Measurements from ENCODE around the gene NANOS2.
"Not testable (repeated sequence)": the region's sequence is repeated elsewhere in the genome, so short reads cannot be mapped to it uniquely, and the experiment has no call there.

Gene NANOS2

DNA sequence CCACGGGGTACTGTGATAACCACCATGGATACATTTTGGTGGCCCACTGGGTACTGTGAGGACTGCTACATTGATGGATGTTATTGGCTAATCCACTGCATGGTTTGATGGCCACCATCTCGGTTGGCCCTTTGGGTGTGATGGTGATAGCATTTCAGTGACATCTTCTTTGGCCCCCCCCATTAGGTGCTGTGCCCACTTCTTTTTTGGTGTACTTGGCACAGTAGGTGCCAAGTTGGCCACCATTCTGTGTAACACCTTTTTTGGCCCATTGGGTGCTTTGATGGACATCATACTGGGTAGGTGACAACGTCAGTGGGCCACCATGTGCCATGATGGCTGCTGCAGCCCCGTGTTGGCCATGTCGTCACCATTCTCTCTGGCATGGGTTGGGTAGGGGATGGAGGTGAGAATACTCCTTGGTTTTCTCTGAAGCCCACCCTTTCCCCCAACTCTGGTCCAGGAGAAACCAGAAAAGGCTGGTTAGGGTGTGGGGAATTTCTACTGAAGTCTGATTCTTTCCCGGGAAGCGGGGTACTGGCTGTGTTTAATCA lies 41.3 kb downstream of the NANOS2 start:
- no peak overlapping the region for H3K27ac ChIP-seq (ENCODE audit: low read depth, low read length, severe bottlenecking)
- H3K4me3 ChIP-seq (ENCODE audit: extremely low read depth, insufficient read depth, low read length, poor library complexity, severe bottlenecking) = no peak overlapping the region
- 91 to 100% methylated on average over 2 to 4 of the region's 7 CpGs for WGBS, 2 experiments (ENCODE audit: insufficient coverage in 2 of 2)

DNA sequence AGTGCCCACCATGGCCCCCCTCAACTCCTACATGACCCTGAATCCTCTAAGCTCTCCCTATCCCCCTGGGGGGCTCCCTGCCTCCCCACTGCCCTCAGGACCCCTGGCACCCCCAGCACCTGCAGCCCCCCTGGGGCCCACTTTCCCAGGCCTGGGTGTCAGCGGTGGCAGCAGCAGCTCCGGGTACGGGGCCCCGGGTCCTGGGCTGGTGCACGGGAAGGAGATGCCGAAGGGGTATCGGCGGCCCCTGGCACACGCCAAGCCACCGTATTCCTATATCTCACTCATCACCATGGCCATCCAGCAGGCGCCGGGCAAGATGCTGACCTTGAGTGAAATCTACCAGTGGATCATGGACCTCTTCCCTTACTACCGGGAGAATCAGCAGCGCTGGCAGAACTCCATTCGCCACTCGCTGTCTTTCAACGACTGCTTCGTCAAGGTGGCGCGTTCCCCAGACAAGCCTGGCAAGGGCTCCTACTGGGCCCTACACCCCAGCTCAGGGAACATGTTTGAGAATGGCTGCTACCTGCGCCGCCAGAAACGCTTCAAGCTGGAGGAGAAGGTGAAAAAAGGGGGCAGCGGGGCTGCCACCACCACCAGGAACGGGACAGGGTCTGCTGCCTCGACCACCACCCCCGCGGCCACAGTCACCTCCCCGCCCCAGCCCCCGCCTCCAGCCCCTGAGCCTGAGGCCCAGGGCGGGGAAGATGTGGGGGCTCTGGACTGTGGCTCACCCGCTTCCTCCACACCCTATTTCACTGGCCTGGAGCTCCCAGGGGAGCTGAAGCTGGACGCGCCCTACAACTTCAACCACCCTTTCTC lies 42.3 kb downstream of the NANOS2 start:
- Histone ChIP-seq H3K4me1 (ENCODE audit: control insufficient read depth, insufficient read depth, low read length, poor library complexity, severe bottlenecking) (peaks cover 5% of the 10 kb centered on the region), H3K9me3 (ENCODE audit: control insufficient read depth, low read length) (no peaks in the 10 kb centered on the region), H3K4me3 (ENCODE audit: extremely low read depth, insufficient read depth, low read length, poor library complexity, severe bottlenecking) (no peak overlapping the region), H3K36me3 (ENCODE audit: control insufficient read depth, insufficient read depth, low read length) (no peaks in the 10 kb centered on the region), H3K27ac (ENCODE audit: low read depth, low read length, severe bottlenecking) (no peak overlapping the region)
- 95 to 96% methylated on average over 21 to 25 of the region's 34 CpGs for WGBS, 2 experiments (ENCODE audit: insufficient coverage in 2 of 2)

More for the DNA sequence above, 41.3 kb downstream of the NANOS2 start:
- Histone ChIP-seq H3K4me1 (ENCODE audit: control insufficient read depth, insufficient read depth, low read length, poor library complexity, severe bottlenecking) (peaks cover 11% of the 10 kb centered on the region), H3K9me3 (ENCODE audit: control insufficient read depth, low read length) (no peaks in the 10 kb centered on the region), H3K36me3 (ENCODE audit: control insufficient read depth, insufficient read depth, low read length) (no peaks in the 10 kb centered on the region)

DNA sequence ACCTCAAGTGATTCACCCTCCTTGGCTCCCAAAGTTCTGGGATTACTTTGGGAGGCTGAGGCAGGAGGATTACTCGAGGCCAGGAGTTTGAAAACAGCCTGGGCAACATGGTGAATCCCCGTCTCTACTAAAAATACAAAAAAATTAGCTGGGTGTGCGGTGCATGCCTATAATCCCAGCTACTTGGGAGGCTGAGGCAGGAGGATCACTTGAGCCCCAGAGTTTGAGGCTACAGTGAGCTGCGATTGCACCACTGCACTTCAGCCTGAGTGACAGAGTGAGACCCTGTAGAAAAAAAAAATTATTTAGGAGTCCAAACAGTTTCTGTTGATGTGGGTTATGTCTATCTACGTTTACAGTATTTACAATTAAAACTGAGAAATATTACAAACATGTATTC lies 43.8 kb downstream of the NANOS2 start:
- no peaks in the 10 kb centered on the region for H3K4me1 ChIP-seq (ENCODE audit: control insufficient read depth, insufficient read depth, low read length, poor library complexity, severe bottlenecking)
- no peak overlapping the region for H3K4me3 ChIP-seq (ENCODE audit: extremely low read depth, insufficient read depth, low read length, poor library complexity, severe bottlenecking)
- no peak overlapping the region for H3K27ac ChIP-seq (ENCODE audit: low read depth, low read length, severe bottlenecking)
- no peaks in the 10 kb centered on the region for H3K9me3 ChIP-seq (ENCODE audit: control insufficient read depth, low read length)
- 91 to 100% methylated on average over 4 of the region's 5 CpGs for WGBS, 2 experiments (ENCODE audit: insufficient coverage in 2 of 2)
- H3K36me3 ChIP-seq (ENCODE audit: control insufficient read depth, insufficient read depth, low read length) = no peaks in the 10 kb centered on the region

DNA sequence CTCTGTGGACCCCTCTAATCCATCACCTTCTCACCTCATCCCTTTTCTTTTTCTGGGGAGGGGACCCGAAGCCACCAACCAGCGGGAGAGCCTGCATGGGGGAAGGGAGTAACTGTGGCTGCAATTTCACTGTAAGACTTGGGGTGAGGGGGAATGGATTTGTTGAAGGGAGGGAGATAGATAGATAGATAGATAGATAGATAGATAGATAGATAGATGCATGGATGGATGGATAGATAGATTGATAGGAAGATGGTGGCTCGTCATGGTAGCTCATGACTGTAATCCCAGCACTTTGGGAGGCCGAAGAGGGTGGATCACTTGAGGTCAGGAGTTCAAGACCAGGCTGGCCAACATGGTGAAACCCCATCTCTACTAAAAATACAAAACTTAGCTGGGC lies 47.3 kb downstream of the NANOS2 start:
- H3K4me1 ChIP-seq (ENCODE audit: control insufficient read depth, insufficient read depth, low read length, poor library complexity, severe bottlenecking); H3K4me3 ChIP-seq (ENCODE audit: extremely low read depth, insufficient read depth, low read length, poor library complexity, severe bottlenecking); H3K9me3 ChIP-seq (ENCODE audit: control insufficient read depth, low read length); H3K27ac ChIP-seq (ENCODE audit: low read depth, low read length, severe bottlenecking); H3K36me3 ChIP-seq (ENCODE audit: control insufficient read depth, insufficient read depth, low read length): not testable (repeated sequence)
- 93% methylated on average over 3 of the region's 4 CpGs; no CpG with 5 or more reads in 1 of the 2 experiments for WGBS, 2 experiments (ENCODE audit: insufficient coverage in 2 of 2)

DNA sequence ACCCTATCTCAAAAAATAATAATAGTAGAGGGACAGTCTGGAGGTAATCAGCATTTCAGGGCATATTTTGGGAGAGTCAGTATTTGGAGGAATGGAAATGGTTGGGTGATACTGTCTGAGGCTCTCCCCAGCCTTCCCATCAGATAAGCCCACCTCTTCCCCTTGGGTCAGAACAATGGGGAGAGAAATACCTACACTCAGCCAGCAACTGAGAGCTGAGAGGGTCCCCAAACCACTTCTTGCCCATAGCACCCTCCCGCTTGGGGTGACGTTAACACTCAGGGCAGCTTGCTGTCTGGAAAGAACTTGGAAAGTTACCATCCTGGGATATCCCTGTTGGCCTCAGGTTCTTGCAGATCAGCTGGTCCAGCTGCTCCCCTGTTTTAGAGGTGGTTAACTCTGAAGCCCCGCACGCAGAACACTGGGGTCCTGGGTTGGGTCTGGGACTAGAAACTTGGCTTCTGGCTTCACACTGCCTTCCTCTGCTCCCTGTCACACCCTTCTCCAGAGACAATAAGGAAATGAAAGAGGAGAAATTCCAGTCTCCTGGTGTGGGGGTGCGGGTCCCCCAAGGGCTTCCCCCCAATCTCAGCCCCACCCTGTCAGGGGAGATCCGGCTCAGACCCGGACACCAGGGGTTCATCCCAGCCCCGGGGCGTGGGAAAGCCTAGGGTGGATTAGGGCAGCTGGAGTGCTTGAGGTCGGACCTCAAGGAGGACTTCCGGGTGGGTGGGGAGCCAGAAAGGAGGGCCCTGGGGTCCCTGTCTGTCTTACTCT lies 48.0 kb downstream of the NANOS2 start:
- Histone ChIP-seq H3K36me3 (ENCODE audit: control insufficient read depth, insufficient read depth, low read length) (no peaks in the 10 kb centered on the region), H3K4me1 (ENCODE audit: control insufficient read depth, insufficient read depth, low read length, poor library complexity, severe bottlenecking) (no peaks in the 10 kb centered on the region), H3K27ac (ENCODE audit: low read depth, low read length, severe bottlenecking) (no peak overlapping the region), H3K9me3 (ENCODE audit: control insufficient read depth, low read length) (no peaks in the 10 kb centered on the region), H3K4me3 (ENCODE audit: extremely low read depth, insufficient read depth, low read length, poor library complexity, severe bottlenecking) (no peak overlapping the region)
- WGBS, 2 experiments (ENCODE audit: insufficient coverage in 2 of 2) = 81 to 89% methylated on average over 8 to 9 of the region's 11 CpGs

DNA sequence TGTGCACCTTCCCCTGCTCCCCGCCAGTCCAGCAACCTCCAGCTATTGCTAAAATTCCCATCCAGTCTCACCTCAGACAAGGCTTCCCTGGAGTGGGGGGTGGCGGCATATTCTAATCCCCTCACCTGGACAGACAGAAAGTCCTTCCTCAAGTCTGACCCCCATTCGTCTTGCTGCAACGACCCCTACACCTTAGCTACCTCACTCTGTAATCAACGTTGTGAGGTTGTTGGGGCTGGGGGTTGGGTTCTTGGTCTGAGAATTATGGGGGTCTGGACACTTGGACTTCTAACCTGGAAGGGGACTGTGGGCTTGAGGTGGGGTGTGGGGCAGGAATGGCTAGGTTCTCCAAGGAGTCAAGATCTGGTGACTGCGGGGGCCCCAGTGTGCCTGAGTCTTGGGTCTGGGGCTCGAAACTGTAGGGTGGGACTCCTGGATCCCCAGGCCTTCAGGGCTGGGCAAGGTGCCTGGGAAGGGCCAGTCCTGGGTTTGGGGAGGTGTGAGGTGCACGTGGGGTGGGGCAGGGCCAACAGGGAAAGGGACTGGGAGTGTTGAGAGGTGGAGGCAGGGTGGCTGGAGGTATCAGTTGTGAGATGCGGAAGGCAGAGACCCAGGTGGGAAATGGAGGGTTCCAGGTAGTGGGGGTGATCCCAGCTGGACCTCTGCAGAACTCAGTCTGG lies 49.2 kb downstream of the NANOS2 start:
- peaks cover 6% of the 10 kb centered on the region for H3K36me3 ChIP-seq (ENCODE audit: control insufficient read depth, insufficient read depth, low read length)
- H3K4me3 ChIP-seq (ENCODE audit: extremely low read depth, insufficient read depth, low read length, poor library complexity, severe bottlenecking) = no peak overlapping the region
- H3K4me1 ChIP-seq (ENCODE audit: control insufficient read depth, insufficient read depth, low read length, poor library complexity, severe bottlenecking) = no peaks in the 10 kb centered on the region
- H3K9me3 ChIP-seq (ENCODE audit: control insufficient read depth, low read length) = no peaks in the 10 kb centered on the region
- 83 to 89% methylated on average over 3 to 5 of the region's 9 CpGs for WGBS, 2 experiments (ENCODE audit: insufficient coverage in 2 of 2)
- no peak overlapping the region for H3K27ac ChIP-seq (ENCODE audit: low read depth, low read length, severe bottlenecking)

DNA sequence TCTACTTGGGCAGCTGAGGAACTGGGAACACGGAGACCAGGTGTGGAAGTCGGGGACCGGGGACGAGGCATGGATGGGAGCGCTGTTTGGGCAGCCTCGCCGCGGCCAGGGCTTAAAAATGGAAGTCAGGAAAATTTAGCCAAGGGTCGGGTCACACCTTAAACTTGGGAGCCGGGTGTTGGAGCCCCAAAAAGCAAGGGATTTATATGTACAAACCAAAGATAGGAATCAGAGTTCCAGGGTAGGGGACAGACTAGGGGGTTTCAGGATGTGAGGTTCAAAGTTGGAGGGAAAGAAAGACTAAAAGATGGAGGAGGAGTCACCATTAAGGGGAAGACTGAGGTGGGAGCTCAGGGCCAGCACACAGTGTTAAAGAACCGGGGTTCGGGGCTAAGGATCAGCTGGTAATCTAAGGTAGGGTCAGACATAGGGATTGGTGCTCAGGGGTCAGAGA lies 49.9 kb downstream of the NANOS2 start:
- Histone ChIP-seq H3K36me3 (ENCODE audit: control insufficient read depth, insufficient read depth, low read length) (peaks cover 14% of the 10 kb centered on the region), H3K4me1 (ENCODE audit: control insufficient read depth, insufficient read depth, low read length, poor library complexity, severe bottlenecking) (no peaks in the 10 kb centered on the region), H3K27ac (ENCODE audit: low read depth, low read length, severe bottlenecking) (no peak overlapping the region), H3K9me3 (ENCODE audit: control insufficient read depth, low read length) (no peaks in the 10 kb centered on the region), H3K4me3 (ENCODE audit: extremely low read depth, insufficient read depth, low read length, poor library complexity, severe bottlenecking) (peak overlapping the region; percentile 87)
- 23 to 27% methylated on average over 11 to 12 of the region's 12 CpGs for WGBS, 2 experiments (ENCODE audit: insufficient coverage in 2 of 2)

DNA sequence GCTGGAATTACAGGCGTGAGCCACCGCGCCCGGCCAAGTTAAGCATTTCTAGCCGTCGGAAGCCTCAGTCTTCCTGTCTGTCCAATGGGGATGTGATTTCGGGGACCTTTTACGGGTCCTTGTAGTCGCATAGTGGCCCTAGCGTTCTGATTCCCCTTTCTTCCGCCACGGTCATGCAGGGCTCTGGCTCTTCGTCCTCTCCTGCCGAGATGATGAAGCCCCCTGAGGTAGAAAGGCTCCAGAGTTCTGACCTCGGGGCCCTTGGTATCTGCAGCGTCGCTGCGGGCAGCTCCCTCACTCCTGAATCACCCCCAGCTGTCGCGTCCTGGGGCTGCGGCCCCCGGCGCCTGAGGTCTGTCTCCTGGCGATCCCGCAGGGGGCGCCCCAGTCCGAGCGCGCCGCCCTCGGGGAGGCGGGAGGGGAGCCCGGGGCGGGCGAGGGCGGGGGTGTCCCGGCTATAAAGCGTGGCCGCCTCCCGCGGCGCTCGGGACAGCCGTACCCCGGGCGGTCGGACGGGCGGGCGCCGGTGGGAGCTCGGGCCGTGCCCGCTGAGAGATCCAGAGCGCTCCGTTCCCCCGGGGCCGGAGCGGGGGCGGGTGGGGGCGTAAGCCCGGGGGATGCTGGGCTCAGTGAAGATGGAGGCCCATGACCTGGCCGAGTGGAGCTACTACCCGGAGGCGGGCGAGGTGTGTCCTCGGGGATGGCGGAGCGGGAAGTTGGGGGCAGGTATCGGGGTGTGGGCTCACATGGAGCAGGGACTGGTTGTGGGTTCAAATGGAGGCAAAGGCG lies 50.5 kb downstream of the NANOS2 start, which contains the start of gene FOXA3:
Gene FOXA3 (plus strand): TSS at position 487 of the 789 bp plus-strand sequence. CDS start 131 bp downstream, at position 618.
- no peaks in the 10 kb centered on the region for H3K9me3 ChIP-seq (ENCODE audit: control insufficient read depth, low read length)
- no peak within 1 kb of the TSS for H3K27ac ChIP-seq (ENCODE audit: low read depth, low read length, severe bottlenecking)
- H3K4me1 ChIP-seq (ENCODE audit: control insufficient read depth, insufficient read depth, low read length, poor library complexity, severe bottlenecking) = no peaks in the 10 kb centered on the region
- peaks cover 20% of the 10 kb centered on the region for H3K36me3 ChIP-seq (ENCODE audit: control insufficient read depth, insufficient read depth, low read length)
- 3 to 5% methylated on average over 53 to 57 of the region's 71 CpGs for WGBS, 2 experiments (ENCODE audit: insufficient coverage in 2 of 2)
- peak within 1 kb of the TSS; percentile 87 for H3K4me3 ChIP-seq (ENCODE audit: extremely low read depth, insufficient read depth, low read length, poor library complexity, severe bottlenecking)

DNA sequence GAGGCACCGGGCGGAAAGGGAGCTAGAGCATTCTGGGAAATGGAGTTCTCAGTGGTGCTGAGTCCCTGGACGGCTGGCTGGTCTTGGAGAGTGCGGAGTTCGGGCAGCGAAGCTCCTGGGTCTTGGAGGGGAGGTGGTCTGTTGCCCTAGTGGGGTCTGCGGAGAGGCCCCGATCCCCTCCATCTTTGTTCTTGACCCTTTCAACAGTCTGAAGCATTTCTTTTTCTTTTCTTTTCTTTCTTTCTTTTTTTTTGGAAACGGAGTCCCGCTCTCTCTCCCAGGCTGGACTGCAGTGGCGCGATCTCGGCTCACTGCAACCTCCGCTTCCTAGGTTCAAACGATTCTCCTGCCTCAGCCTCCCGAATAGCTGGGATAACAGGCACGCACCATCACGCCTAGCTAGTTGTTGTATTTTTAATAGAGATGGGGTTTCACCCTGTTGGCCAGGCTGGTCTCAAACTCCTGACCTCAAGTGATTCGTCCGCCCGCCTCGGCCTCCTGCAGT lies 51.2 kb downstream of the NANOS2 start:
- 8 to 17% methylated on average over 11 to 21 of the region's 22 CpGs for WGBS, 2 experiments (ENCODE audit: insufficient coverage in 2 of 2)
- Histone ChIP-seq H3K9me3 (ENCODE audit: control insufficient read depth, low read length) (no peaks in the 10 kb centered on the region), H3K27ac (ENCODE audit: low read depth, low read length, severe bottlenecking) (no peak overlapping the region), H3K36me3 (ENCODE audit: control insufficient read depth, insufficient read depth, low read length) (peaks cover 26% of the 10 kb centered on the region), H3K4me3 (ENCODE audit: extremely low read depth, insufficient read depth, low read length, poor library complexity, severe bottlenecking) (peak overlapping the region; percentile 87), H3K4me1 (ENCODE audit: control insufficient read depth, insufficient read depth, low read length, poor library complexity, severe bottlenecking) (no peaks in the 10 kb centered on the region)
